ENCODE data around the gene ABCA1. TPM values are rescaled to one million over a fixed set of nuclear protein-coding genes. Genes with fewer than 3 reads are reported as not detected.

ABCA1 gene
- total and polyA plus RNA-seq, 10 of the 15 experiments (the other 5 are each of a cell fraction or from before 2014, with no cell fraction given): 0.01 to 0.56 (median 0.16) TPM

GRCh38 chr9:104748359-104749031 lies 179.5 kb downstream of the ABCA1 start:
- peak; percentile 2; the same call in 2 of the 3 replicates for ATAC-seq
- Histone ChIP-seq H3K4me2 (ENCODE audit: control insufficient read depth, insufficient read depth) (peak overlapping the region; percentile 78), H3K4me1 (ENCODE audit: control insufficient read depth, insufficient read depth, low read length) (peaks cover 12% of the 10 kb centered on the region; the same call in 1 of the 2 replicates), H3K9me3 (replicated peaks; ENCODE audit: control insufficient read depth, insufficient read depth, low read length) (no peaks in the 10 kb centered on the region), H3K27me3 (replicated peaks in 1 of 2; ENCODE audit: control insufficient read depth in 2 of 2, insufficient read depth in 2 of 2, low read length in 1 of 2) (no peaks in the 10 kb centered on the region), H3K79me2 (ENCODE audit: control insufficient read depth, insufficient read depth, low read length) (peaks cover 14% of the 10 kb centered on the region), H3K4me3 (peak overlapping the region; percentile 86), H4K20me1 (ENCODE audit: control insufficient read depth, insufficient read depth) (no peaks in the 10 kb centered on the region), H3K36me3 (ENCODE audit: control insufficient read depth in 2 of 2, insufficient read depth in 2 of 2, low read length in 1 of 2) (no peaks in the 10 kb centered on the region), H2AFZ (ENCODE audit: control insufficient read depth, low read depth, low read length) (peak overlapping the region; percentile 86), H3K27ac (ENCODE audit: control insufficient read depth, insufficient read depth) (peak overlapping the region; percentile 82), H3K9ac (ENCODE audit: control insufficient read depth, insufficient read depth, low read length) (peak overlapping the region; percentile 85)
- TF ChIP-seq EP300 (IDR thresholded peaks at IDR 0.05; ENCODE audit: borderline replicate concordance in 1 of 2, control insufficient read depth in 1 of 2, low read depth in 2 of 2, low read length in 2 of 2): no peak
- no peak for TF ChIP-seq PML (IDR thresholded peaks at IDR 0.05; ENCODE audit: low read length)
- 0 out of 2 replicates have a peak, but pooled peaks have one; percentile 18 for TF ChIP-seq MLLT1 (IDR thresholded peaks at IDR 0.05)
- TF ChIP-seq CHD4 (IDR thresholded peaks at IDR 0.05): no peak
- TF ChIP-seq CUX1 (IDR thresholded peaks at IDR 0.05; ENCODE audit: insufficient replicate concordance, low read depth, low read length): no peak
- no peak for TF ChIP-seq ZSCAN29 (IDR thresholded peaks at IDR 0.05)
- TF ChIP-seq EED (IDR thresholded peaks at IDR 0.05; ENCODE audit: low read depth): no peak
- peak; percentile 10; the same call in 1 of the 2 replicates for TF ChIP-seq POLR2AphosphoS5 (IDR thresholded peaks at IDR 0.05; ENCODE audit: low read length)
- no peak for FAIRE-seq
- SMC1A ChIA-PET (ENCODE audit: uncharacterized antibody, unreplicated experiment): interaction anchor here (0.6 to 4.8 kb wide), 12 partner anchors 10 to 655 kb away, joined by 3 to 35 read pairs (median 4); partner anchors contain the start of genes NIPSNAP3B and SMC2
- RAD21 ChIA-PET (ENCODE audit: unreplicated experiment): interaction anchor here (0.8 to 3.5 kb wide), 7 partner anchors 14 to 655 kb away, joined by 3 to 30 read pairs (median 11); partner anchors contain the start of gene NIPSNAP3B
- no peak for DNase-seq (ENCODE audit: low read depth, low spot score)
- in situ Hi-C loops (cut with MboI) (no loop called here), intact Hi-C loops (cut with micrococcal nuclease; ENCODE audit: unreplicated experiment) (loop anchor here (2.0 to 10.0 kb wide), 5 partner anchors 16 to 656 kb away; partner anchors contain the start of genes NIPSNAP3B, OR13C2 and SMC2)
- 4% methylated on average over 19 of the region's 19 CpGs for WGBS (ENCODE audit: insufficient coverage, insufficient replicate concordance, low lambda C conversion rate, missing lambda C conversion rate)
- POLR2A ChIA-PET: interaction anchor here (1.0 to 3.1 kb wide), 8 partner anchors 13 to 655 kb away, joined by 3 to 15 read pairs (median 8); no protein-coding TSS in a partner anchor
- CTCF ChIA-PET: interaction anchor here (0.6 to 4.4 kb wide), 9 partner anchors 8 to 315 kb away, joined by 3 to 35 read pairs (median 7); partner anchors contain the start of gene NIPSNAP3B
- BruUV-seq (replicated peaks): no TSS peak
